22Rv1 (cell line): ENCODE results near the gene GPR62.

Experiments
- H3K27ac ChIP-seq: fragments of 450-650 bp; 2 replicates; pipeline ENCODE4 v1.5.1; 2017
- ZFX ChIP-seq: fragments of 450-650 bp; IDR thresholded peaks from 2 replicates; pipeline ENCODE4 v1.6.1; 2017; ENCODE audit warnings: antibody characterized with exemption, borderline replicate concordance
- TF ChIP-seq, protein P1 (sequence below): fragments of 450-650 bp; IDR thresholded peaks from 2 replicates; pipeline ENCODE4 v1.5.1; 2017; ENCODE audit warnings: mild to moderate bottlenecking

The GPR62 gene

DNA sequence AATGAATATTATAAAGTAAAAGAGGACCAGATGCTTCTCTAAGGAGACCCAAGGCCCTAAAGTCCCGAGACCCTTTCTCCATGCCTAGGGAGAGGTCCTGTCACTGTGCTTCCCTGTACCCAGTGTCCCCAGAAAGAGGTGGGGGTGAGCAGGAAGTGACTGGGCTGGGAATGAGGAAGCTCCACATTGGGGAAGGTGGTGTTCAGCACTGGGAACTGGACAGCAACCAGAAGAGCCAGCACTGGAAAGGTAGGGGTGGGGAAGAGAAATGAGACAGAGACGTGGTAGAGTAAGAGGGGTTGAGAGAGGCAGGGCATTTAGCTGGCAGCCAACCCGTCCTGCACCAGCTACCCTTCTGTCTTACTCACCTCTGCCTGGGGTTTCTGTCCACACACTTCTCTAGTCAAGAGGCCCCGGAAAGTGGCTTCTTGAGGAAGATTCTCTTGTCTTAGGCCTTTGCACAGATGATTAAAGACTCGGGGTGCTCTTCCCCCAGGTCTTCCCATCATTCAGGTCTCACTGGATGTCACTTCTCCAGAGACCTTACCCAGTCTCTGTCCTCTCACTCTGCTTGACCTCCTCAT lies 25.7 kb upstream of the GPR62 start:
- TF ChIP-seq ZFX, result no peak
- TF ChIP-seq, protein P1, sequence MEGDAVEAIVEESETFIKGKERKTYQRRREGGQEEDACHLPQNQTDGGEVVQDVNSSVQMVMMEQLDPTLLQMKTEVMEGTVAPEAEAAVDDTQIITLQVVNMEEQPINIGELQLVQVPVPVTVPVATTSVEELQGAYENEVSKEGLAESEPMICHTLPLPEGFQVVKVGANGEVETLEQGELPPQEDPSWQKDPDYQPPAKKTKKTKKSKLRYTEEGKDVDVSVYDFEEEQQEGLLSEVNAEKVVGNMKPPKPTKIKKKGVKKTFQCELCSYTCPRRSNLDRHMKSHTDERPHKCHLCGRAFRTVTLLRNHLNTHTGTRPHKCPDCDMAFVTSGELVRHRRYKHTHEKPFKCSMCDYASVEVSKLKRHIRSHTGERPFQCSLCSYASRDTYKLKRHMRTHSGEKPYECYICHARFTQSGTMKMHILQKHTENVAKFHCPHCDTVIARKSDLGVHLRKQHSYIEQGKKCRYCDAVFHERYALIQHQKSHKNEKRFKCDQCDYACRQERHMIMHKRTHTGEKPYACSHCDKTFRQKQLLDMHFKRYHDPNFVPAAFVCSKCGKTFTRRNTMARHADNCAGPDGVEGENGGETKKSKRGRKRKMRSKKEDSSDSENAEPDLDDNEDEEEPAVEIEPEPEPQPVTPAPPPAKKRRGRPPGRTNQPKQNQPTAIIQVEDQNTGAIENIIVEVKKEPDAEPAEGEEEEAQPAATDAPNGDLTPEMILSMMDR, result no peak
- no peak overlapping the region for H3K27ac ChIP-seq

DNA sequence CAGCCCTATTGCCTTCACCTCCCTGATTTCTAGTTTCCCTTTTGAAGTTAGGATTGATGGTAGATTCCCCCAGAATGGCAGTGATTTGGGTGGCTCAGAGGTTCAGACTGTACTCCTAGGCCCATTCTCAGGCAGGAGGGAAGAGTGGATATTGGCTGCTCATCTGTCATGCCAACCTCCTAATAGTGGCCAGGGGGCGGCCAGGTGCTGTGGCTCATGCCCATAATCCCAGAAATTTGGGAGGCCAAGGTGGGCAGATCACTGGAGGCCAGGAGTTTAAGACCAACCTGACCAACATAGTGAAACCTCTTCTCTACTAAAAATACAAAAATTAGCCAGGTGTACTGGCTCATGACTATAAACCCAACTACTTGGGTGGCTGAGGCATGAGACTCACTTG lies 24.7 kb upstream of the GPR62 start:
- TF ChIP-seq ZFX, result no peak
- TF ChIP-seq, protein P1, result no peak
- no peak overlapping the region for H3K27ac ChIP-seq

DNA sequence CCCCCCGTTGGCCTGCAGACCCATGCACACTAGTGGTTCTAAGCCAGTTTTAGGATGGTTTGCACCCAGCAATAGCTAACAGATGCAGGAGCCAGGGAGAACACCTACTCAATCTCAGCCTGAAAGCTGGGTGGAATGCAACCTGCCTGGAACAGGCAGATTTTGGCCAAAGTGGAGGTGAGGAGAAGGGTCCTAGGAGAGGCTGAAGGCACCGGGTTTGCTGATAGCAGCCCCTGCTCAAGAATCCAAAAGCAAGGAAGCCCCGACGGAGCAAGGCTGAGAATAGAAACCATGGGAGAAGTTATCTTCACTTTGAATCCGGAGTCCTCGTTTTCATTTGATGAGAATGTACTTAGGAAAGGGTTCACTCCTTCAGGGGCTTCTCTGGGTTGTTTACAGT lies 23.4 kb upstream of the GPR62 start:
- no peak overlapping the region for H3K27ac ChIP-seq
- TF ChIP-seq, protein P1, result no peak
- no peak for TF ChIP-seq ZFX

DNA sequence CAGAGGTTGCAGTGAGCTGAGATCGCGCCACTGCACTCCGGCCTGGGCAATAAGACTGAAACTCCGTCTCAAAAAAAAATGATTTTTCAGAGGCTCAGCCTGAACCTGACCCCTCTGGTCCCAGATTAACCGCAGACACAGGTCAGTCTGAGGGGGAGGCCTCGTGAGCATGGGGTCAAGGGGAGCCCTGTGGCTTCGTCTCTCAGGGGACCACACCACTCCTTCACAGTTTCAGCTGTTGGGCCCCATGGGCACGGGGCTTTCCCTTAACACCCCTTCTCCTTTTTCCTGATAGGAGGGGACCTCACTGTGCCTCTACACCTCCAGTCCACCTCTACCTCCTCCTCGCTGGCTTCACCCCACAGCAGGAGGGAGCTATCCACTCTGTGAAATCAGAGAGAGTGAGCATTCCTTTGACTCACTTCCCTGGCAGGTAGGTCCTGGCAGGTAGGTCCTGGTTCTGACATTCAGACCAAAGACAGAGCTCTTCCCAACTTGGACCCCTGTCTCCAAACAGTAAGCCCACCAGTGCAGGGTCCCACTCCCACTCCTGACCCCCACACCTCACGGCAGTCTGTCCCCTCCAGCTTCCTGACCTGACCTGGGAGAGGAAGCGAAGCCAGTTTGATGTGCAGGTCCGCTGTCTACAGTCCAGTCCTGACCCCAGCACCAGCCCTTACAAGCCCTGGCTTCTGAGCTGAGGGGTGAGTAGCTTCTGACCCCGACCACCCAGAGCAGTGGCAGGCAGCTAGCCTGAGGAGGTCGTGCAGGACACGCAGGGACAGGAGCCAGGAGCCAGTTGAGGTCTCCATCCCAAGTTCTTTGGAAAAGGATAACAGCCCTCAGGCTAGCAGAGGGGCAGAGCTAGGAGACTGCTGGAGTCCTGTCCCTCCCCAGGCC lies 22.5 kb upstream of the GPR62 start:
- H3K27ac ChIP-seq, result no peak overlapping the region
- TF ChIP-seq, protein P1, result no peak
- no peak for TF ChIP-seq ZFX

DNA sequence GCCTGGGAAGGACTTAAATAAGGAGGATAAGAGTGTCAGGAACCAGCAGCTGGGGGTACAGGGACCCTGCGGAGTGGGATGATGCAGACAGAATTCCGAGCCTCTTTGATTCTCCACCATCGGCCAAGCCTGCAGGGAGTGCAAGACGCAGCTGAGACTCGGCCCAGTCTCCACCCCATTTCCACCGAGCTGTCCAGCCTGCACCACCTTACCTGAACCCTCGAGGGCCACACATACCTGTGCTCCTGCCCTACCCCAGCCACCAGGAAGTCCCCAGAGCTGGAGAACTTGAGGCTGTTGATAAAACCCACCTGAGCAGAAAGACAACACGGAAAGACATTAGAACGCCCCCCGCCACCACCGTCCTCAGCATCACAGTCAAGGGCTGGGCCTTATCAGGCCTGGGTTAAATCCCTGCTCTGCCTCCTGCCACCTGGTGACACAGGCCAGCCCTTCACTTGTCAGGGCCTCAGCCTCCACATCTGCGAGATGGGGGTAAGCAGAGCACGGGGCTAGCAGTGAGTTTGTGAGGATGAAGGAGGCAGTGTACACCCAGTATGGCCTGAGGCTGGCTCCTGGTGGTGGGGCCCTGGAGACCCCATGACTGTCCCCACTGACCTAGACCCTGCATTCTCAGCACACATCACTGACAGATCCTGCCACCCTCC lies 21.6 kb upstream of the GPR62 start:
- no peak overlapping the region for H3K27ac ChIP-seq
- no peak for TF ChIP-seq ZFX
- TF ChIP-seq, protein P1, result no peak

DNA sequence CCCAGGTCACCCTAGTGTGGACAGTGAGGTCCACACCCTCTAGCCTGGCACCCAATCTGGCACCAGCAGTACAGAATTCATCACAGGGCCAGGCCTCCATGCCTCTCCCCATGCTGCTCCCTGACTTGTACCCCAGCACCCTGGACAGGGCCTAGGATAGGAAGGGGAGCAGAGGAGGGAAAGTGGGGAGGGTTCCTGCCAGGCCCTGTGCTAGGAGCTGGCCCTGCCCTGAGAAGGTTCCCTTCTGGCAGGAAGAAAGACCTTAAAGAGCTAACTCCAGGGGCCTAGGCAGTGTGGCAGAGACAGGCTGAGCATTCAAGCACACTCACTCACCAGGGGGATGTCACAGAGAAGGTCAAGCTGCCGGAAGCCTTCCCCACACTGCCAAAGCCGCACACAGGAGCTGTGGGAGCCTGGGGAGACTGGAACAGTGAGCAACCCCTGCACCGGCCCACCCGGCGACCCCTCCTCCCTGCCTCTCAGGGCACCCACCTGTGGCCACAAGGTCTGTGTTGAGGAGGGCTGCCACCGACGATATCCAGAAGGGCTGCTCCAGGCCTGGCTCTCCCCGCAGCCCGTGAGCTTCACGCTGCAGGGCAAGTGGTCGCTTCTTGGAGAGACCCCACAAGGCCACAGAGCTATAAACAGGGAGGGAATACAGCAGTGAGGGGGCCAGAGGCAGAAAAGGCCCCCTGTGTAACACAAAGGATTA lies 20.9 kb upstream of the GPR62 start:
- TF ChIP-seq, protein P1, result no peak
- no peak for TF ChIP-seq ZFX
- no peak overlapping the region for H3K27ac ChIP-seq
